Ishikawa (cell line): Measurements from ENCODE around the gene RASA2.

Source experiments
- FOXM1 ChIP-seq: IDR thresholded peaks from 2 replicates; pipeline ENCODE4 v1.6.1; 2012; ENCODE audit warnings: low read depth, borderline replicate concordance
- YY1 ChIP-seq: IDR thresholded peaks from 2 replicates; pipeline ENCODE4 v1.6.1; 2012; ENCODE audit warnings: low read depth

DNA sequence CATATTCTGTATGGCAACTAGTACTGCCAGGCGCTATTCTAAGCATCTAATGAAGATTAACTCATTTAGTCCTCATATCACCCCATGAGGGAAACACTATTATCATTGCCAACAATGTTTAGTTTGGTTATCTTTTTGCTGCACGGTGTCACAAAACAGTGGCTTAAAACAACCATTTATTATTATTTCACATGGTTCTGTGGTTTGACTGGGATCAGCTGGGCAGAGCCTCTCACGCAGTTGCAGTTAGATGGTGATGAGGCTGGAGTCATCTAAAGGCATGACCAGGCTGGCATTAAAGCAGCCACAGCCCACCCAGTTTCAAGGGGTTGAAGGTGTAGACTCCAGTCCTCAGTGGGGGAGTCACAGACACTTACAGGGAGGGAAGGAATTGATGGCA, 32.8 kb upstream of the RASA2 start:
- TF ChIP-seq FOXM1: no peak
- TF ChIP-seq YY1: no peak
